VCaP (cell line): ENCODE measurements around the gene ASPG.

Experiments
- H3K27ac ChIP-seq: fragments of 450-650 bp; 2 replicates; pipeline ENCODE4 v1.5.1; 2017
- TF ChIP-seq, protein P1 (sequence below): fragments of 450-650 bp; conservative IDR thresholded peaks from 2 replicates; pipeline ENCODE4 v1.5.1; 2017; ENCODE audit warnings: mild to moderate bottlenecking, moderate library complexity

Gene ASPG

DNA sequence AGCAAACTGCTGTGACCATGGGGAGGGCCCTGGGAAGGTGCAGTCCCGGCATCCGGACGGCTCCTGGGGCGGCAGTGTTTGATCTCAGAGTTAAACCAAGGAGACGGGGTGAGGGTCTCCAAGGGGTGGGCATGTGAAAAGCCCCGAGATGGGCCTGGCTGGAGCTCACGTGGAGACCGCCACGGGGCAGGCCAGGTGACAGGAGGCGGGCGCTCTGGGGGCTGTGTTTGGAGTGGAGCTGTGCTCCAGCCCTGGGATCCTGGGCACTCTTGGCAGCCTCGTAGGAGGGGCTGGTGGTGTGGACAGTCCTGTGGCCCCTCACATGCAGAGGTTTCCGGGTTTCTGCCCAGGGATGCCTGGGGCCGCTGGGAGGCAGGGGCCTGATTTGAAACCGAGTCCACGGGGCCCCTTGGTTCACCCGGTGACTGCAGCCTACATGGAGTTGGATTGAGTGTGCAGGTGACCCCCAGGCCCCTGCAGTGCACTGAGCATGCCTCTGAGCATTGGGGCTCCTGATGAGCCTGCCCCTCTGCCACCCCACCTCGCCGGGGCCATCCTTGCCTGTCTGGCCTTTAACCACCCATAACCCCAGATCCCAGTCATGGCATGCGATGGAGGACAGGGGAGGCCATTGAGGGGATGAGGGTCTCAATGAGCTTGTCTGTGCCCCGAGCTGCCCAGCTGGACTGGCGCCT is 61.3 kb downstream of the ASPG start:
- TF ChIP-seq, protein P1, sequence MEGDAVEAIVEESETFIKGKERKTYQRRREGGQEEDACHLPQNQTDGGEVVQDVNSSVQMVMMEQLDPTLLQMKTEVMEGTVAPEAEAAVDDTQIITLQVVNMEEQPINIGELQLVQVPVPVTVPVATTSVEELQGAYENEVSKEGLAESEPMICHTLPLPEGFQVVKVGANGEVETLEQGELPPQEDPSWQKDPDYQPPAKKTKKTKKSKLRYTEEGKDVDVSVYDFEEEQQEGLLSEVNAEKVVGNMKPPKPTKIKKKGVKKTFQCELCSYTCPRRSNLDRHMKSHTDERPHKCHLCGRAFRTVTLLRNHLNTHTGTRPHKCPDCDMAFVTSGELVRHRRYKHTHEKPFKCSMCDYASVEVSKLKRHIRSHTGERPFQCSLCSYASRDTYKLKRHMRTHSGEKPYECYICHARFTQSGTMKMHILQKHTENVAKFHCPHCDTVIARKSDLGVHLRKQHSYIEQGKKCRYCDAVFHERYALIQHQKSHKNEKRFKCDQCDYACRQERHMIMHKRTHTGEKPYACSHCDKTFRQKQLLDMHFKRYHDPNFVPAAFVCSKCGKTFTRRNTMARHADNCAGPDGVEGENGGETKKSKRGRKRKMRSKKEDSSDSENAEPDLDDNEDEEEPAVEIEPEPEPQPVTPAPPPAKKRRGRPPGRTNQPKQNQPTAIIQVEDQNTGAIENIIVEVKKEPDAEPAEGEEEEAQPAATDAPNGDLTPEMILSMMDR: no peak
- H3K27ac ChIP-seq: no peak overlapping the region

- no peak overlapping the region for H3K27ac ChIP-seq
- TF ChIP-seq, protein P1: no peak
These were observed 62.0 kb downstream of the ASPG start for GRCh38 chr14:104147346-104148125.

- H3K27ac ChIP-seq: no peak overlapping the region
- TF ChIP-seq, protein P1: no peak
These were observed 63.2 kb downstream of the ASPG start for GRCh38 chr14:104148433-104149277.

GRCh38 chr14:104149278-104149595 is 63.7 kb downstream of the ASPG start:
- no peak overlapping the region for H3K27ac ChIP-seq
- TF ChIP-seq, protein P1: no peak

DNA sequence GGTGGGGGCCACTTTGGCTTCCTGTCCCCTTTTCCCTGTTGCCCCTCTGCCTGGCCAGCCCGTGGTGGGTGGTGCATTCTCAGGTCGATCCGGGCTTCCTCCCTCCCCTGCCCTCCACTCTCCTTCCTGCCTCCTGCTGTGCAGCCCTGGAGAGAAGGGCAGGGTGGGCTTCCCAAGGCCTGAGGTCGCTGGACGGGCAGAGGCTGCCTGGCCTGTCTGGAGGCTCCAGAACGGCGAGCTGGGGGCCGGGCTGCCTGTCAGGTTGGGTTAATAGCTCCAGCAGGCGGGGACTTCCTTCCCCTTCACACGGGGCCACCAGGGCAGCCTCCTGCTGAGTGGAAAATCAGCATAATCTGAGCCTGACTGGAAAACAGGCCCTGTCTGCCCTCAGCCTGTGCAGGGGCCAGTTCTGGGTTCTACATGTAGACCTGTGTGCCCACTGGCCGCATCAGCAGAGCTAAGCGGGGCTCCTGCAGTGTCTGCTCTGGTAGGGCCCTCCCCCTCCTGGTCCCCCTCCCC is 64.2 kb downstream of the ASPG start:
- TF ChIP-seq, protein P1: no peak
- no peak overlapping the region for H3K27ac ChIP-seq

DNA sequence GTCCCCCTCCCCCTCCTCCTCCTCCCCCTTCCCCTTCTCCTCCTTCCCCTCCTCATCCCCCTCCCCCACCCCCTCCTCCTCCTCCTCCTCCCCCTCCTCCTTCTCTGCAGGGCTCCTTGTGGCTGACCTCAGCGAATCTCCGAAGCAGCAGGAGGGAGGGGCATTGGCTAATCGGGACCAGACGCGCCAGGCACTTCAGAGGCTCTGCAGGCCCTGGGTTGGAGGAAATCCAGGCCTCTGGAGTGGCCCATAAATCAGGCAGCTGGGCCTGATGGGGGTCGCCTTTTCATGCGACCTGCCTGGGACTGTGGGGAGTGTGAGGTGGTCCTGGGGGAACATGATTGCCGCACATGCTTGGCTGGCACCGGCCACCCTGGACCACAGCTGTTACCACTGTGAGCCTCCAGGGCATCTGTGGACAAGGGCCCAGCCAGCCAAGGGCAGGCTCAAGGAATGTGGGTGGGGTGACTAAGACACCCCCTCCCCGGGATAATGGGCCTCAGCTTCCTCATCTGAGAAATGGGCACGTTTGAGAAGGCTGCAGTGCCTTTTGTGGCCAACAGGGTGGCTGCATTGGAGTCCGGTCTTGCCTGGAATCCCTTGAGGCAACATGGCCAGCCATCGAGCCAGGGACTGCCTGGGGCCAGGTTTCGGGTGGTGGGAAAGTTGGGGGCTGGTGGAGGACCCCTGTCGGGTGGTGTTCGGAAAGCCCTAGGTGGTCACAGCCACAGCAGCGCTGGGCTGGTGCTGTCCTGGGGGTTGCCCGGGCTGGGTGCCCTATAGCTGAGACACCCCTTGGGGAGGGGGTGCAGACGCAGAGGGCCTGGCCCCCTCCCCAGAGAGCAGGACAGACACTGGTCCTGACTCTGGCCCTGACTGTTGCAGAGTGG is 64.9 kb downstream of the ASPG start:
- H3K27ac ChIP-seq: no peak overlapping the region
- TF ChIP-seq, protein P1: no peak
